IPS DF 19.7 (cell line): ENCODE results near the gene DCTPP1.

Source experiments
- DNase-seq: peaks from one replicate; pipeline ENCODE4 v3.0.0-alpha.2; 2013; ENCODE audit warnings: low read depth, low spot score

DCTPP1 gene

DNA sequence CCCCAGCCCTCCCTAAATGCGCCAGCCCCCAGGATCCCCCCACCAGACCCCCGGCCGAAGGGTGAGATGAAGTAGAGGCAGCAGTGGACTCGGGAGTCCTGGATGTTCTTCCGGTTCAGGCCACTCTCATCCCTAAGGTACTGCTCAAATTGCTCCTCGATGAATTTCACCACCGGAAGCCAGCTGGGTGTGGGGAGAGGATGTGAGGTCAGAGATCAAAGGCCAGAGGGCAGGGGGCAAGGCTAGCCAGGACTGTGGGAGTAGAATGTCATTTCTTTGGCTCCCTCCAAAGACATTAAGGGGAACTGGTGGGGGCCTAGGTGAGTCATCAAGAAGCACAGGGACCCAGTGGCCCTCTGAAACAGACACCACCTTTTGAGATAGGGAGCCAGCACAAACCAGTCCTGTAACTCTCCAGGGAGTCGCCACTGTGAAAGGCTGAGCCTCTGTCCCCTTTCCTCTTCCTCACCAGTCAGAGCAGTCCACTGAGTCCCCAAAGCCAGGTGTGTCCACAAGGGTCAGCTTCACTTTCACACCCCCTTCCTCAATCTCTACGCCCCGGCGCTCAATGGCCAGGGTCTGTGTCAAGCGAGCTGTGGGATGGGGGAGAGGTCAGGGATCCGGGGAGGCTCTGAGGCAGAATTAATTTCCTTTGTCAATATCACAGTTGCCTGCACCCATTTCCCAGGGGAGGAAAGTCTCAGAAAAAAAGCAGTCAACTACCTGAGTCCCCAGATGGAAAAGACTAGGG lies 48.4 kb downstream of the DCTPP1 start:
- DNase-seq, result no peak

DNA sequence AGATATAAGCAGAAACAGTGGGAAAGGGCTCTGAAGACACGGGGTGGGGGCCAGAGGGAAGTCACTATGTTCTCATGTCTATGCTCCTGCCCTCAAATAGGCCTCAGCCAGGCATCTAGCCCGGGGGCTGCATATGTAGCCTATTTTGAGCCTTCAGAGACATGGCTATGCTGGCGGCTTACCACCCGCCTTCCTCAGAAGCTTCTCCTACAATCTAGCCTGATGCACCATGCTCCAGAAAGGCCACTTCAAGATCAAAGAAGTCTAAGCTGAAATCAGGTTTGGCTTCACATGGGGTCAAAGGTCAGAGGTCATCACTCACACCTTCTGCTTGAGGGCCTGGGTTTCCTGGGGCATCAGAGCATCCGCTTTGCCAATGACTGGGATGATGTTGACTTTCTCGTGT lies 49.0 kb downstream of the DCTPP1 start:
- no peak for DNase-seq

DNA sequence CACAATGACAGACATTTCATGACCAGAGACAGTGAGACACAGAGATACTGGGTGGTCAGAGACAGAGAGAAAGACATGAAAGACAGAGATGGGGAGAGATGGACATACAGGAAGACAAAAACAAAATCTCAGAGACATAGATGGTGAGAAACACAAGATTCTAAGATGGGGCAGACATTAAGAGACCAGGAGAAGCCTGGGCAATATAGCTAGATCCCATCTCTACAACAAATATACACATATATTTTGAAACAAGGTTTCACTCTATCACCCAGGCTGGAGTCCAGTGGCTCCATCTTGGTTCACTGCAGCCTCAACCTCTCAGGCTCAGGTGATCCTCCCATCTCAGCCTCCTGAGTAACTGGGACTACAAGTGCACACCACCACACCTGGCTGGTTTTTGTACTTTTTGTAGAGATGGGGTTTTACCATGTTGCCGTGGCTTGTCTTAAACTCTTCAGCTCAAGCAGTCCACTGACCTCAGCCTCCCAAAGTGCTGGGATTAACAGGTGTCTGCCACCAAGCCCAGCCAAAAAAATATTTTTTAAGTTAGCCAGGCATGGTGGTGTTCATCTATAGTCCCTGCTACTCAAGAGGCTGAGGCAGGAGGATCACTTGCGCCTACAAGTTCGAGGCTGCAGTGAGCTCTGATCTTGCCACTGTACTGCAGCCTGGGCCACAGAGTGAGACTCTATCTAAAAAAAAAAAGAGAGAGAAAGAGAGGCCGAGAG lies 49.6 kb downstream of the DCTPP1 start:
- DNase-seq, result no peak

DNA sequence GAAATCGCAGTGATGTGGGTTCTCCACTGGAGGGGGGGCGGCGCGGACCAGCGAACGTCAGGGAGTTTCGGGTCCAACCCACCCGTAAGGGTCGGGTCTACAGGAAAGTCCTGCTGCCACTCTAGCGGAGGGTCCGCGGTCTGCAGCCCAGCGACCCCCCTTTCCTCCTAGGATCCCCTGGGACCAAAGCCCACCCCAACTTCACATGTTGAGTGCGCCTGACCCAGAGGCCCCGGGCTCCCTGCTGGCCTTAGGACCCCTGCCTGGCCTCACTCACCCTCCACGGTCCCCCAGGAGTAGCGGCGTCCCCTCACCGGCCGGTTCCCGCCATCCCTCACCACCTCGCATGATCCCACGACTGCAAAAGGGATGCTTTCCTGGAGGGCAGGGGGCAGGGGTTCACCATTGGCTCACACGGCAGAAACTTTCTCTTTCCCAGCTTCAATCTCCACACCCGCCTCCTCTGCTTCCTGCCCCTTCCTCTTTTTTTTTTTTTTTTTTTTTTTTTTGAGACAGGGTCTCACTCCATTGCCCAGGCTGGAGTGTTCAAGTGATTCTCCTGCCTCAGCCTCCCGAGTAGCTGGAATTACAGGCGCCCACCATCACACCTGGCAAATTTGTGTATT lies 50.6 kb downstream of the DCTPP1 start:
- DNase-seq, result no peak

DNA sequence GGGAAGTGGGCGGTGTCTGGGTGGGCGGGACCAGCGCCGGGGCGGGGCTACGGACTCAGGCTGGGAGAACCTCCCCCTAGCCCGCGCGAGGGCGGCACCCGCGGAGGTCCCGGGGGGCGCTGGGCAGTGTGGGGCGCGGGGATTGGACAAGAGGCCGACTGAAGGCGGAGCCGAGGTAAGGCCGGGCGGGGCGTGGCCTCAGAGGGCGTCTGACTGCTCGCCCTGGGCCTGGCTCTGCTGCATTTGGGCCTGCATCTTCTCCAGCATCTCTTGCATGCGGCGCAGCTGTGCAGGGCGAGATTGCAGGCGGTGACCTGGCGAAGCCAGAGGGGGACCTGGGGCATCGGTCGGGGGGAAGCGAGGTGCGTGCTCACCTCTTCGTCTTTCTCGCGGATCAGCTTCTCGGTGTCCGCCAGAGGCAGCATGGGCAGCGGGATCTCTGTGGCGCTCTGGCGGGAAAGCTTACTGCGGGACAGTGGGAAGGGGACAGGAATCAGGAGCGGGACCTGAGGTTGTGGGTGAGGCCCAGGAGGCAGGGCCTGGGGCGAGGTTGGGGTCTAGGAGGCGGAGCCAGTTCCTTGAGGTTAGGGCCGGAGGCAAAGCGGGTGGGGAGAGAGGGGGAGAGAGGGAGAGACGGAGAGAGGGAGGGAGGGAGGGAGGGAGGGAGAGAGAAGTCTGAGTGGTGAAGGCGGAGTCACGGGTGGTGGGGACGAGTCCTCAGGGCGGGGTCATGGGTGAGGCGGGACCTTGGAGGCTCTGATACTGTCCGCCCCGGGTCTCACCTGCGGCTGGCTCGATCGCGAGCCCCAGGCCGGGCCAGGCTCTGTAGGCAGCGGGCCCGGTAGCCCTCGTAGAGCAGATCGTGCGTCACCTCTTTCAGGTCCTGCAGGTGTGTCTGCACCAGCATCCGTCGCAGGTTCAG lies 51.3 kb downstream of the DCTPP1 start:
- peak; percentile 76 for DNase-seq

DNA sequence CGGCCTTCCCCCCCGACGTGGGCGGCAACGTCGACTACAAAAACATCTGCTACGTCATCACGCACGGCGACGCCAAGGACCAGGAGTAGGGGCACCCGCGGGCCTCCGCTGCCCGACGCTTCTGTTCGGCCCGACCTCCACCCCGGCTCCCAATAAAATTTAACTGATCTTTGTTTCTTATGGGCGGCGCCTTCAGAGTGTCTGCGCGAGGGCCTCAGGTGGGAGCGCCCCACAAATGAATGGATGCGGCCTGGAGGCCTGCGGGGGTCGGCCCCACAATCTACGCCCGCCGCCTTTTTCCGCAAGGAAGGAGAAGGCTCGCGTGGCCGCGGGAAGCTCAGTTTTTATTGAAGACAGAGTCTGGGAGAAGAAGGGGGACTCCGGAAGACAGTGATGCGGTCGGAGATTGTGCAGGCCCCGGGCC lies 52.0 kb downstream of the DCTPP1 start:
- DNase-seq, result peak; percentile 84

DNA sequence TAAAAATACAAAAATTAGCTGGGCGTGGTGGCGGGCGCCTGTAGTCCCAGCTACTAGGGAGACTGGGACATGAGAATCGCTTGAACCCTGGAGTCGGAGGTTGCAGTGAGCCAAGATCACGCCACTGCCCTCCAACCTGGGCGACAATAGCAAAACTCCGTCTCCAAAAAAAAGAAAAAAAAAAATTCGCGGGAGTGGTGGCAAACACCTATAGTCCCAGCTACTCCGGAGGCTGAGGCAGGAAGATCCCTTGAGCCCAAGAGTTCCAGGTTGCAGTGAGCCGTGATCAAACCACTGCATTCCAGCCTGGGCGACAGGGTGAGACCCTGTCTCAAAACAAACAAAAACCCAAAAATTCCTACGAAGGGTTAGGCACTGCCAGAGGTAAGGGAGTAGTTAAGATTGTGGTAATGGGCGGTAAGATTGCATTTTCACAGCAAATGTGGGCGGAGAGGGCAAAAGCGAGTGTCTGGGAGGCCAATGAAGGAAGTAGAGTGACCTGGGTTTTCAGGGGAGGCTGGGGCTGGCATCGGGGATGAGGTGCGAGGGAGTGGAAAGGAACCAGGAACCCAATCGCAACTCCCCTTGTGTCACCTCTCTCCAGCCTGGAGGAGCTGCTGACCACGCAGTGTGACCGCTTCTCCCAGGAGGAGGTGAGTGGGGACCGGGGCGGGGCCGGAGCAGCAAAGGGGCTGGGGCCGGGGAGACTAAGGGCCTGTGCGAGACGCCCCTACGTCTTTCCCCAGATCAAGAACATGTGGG lies 52.6 kb downstream of the DCTPP1 start:
- no peak for DNase-seq

DNA sequence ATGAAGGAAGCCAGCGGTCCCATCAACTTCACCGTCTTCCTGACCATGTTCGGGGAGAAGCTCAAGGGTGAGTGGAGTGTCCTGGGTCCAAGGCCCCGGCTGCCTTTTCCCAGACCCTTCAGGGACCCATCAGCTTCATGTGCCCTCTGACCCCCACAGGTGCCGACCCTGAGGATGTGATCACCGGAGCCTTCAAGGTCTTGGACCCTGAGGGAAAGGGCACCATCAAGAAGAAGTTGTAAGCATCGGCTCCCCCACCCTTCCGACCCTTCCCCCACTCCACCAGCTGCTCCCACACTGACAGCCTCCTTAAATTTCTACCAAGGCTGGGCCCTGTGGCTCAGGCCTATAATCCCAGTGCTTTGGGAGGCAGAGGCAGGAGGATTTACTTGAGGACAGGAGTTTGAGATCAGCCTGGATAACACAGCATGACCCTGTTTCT lies 53.3 kb downstream of the DCTPP1 start:
- DNase-seq, result no peak

DNA sequence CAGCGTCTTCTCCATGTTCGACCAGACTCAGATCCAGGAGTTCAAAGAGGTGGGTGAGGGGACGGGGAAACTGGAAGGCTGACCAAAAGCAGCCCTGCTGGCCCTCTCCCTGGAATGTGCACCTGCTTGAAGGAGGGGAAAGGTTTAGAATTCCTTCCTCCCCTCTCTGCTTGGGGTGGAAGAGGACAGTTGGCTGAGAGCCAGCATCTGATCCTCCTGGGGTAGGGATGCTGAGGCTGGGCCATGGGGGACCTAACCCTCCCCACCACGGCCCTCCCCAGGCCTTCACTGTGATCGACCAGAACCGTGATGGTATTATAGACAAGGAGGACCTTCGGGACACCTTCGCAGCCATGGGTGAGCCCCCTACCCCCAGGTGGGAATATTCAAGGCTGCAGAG lies 54.0 kb downstream of the DCTPP1 start:
- DNase-seq, result no peak

DNA sequence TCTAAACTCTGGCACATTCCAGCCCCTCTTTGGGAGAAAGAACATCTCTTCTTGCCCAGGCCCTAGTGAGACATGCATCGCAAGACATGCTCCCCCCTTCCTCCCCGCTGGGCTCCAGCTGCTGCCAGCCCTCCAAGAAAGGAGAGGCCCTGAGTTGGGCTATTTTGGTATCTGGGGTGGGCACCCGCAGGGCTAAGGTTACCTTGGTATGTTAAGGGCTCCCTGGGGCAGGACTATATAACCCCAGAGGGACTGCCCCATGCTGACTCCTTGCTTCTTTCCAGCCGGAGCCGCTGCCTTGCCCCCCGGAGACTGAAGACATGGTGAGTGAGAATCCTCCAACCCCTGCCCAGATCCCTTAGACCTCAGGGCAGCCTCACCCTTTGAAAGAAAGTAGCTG lies 55.3 kb downstream of the DCTPP1 start, which contains the start of gene MYL11:
Gene MYL11, plus strand, starts transcription at position 265 of the 400 bp plus-strand sequence. Its CDS starts 56 bp downstream, at position 321.
- DNase-seq, result no peak
